Esophagus squamous epithelium (tissue), 4 donors: Measurements from ENCODE around the gene BACE2.

ENCODE experiments used
- CTCF ChIP-seq, 6 experiments: fragments of 450-650 bp in 4 of 6; fragments of 200-600 bp in 2 of 6; sonication (generic) in 2 of 6; IDR thresholded peaks; one replicate each; pipeline ENCODE4 v1.5.1; 2016 to 2019; ENCODE audit warnings: antibody characterized with exemption in 6 of 6, mild to moderate bottlenecking in 4 of 6, moderate library complexity in 4 of 6
- POLR2A ChIP-seq, 4 donors: fragments of 450-650 bp; IDR thresholded peaks; one replicate each; pipeline ENCODE4 v1.6.1; 2017; ENCODE audit warnings: antibody characterized with exemption in 4 of 4, mild to moderate bottlenecking in 4 of 4, moderate library complexity in 3 of 4

GRCh38 chr21:41169701-41170100, 1.7 kb downstream of the BACE2 start:
- no peak for TF ChIP-seq CTCF (IDR thresholded peaks at IDR 0.05)
- TF ChIP-seq POLR2A (IDR thresholded peaks at IDR 0.05), result no peak
